Gastroesophageal sphincter (tissue), 3 donors: ENCODE data around the gene CARS1.

ENCODE experiments used
- CTCF ChIP-seq, 4 experiments: fragments of 200-600 bp in 2 of 4; fragments of 450-650 bp in 2 of 4; sonication (generic) in 1 of 4; IDR thresholded peaks; one replicate each; pipeline ENCODE4 v1.5.1; 2017 to 2019; ENCODE audit warnings: antibody characterized with exemption in 4 of 4, mild to moderate bottlenecking in 2 of 4, moderate library complexity in 2 of 4
- POLR2A ChIP-seq, 2 donors: fragments of 450-650 bp; IDR thresholded peaks; one replicate each; pipeline ENCODE4 v1.6.1; 2017; ENCODE audit warnings: antibody characterized with exemption in 2 of 2, mild to moderate bottlenecking in 2 of 2, moderate library complexity in 1 of 2
- POLR2AphosphoS5 ChIP-seq: sonication (generic); formaldehyde crosslinking; IDR thresholded peaks from one replicate; pipeline ENCODE4 v1.6.1; 2017; ENCODE audit warnings: antibody characterized with exemption

- TF ChIP-seq CTCF (IDR thresholded peaks at IDR 0.05) (no peak), POLR2AphosphoS5 (no peak), POLR2A (IDR thresholded peaks at IDR 0.05) (no peak)
Observed at GRCh38 chr11:3050386-3051195, 6.6 kb downstream of the CARS1 start.
